Measurements from ENCODE around the gene TSPOAP1.

DNA sequence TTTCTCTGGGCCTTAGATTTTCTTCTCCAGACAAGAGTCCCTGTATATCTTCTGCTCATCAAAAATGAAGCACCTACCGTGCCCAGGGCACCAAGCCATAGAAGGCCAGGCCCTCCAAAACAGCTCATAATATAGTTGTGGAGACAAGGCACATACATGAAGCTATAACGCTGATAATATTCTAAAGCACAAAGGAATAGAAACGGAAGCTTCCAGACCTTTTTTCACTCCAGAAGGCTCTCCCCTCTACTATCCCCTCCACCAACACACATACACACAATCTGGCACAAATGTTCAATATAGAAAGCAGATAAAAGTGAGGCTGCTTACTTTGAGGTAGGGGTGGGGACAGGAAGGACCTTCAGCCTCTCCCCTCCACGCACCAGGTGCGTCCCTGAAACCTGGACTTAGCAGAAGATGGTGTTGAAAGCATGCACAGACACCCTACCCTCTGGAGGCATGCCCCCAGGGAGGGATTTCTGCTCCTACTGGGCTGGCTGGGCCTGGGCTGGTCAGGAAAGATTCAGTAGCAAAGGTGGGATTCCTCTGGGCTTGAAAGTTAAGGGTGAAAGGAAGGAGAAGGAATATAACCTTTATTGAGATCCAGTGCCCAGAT is 37.5 kb upstream of the TSPOAP1 start:
- TF ChIP-seq, protein P1, sequence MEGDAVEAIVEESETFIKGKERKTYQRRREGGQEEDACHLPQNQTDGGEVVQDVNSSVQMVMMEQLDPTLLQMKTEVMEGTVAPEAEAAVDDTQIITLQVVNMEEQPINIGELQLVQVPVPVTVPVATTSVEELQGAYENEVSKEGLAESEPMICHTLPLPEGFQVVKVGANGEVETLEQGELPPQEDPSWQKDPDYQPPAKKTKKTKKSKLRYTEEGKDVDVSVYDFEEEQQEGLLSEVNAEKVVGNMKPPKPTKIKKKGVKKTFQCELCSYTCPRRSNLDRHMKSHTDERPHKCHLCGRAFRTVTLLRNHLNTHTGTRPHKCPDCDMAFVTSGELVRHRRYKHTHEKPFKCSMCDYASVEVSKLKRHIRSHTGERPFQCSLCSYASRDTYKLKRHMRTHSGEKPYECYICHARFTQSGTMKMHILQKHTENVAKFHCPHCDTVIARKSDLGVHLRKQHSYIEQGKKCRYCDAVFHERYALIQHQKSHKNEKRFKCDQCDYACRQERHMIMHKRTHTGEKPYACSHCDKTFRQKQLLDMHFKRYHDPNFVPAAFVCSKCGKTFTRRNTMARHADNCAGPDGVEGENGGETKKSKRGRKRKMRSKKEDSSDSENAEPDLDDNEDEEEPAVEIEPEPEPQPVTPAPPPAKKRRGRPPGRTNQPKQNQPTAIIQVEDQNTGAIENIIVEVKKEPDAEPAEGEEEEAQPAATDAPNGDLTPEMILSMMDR (IDR thresholded peaks at IDR 0.05; ENCODE audit: low read depth, low read length, poor library complexity, severe bottlenecking) = no peak
- TF ChIP-seq EZH2phosphoT487 (IDR thresholded peaks at IDR 0.05; ENCODE audit: borderline replicate concordance, low read length) = no peak
